ENCODE measurements around the gene URAD.

Gene URAD

DNA sequence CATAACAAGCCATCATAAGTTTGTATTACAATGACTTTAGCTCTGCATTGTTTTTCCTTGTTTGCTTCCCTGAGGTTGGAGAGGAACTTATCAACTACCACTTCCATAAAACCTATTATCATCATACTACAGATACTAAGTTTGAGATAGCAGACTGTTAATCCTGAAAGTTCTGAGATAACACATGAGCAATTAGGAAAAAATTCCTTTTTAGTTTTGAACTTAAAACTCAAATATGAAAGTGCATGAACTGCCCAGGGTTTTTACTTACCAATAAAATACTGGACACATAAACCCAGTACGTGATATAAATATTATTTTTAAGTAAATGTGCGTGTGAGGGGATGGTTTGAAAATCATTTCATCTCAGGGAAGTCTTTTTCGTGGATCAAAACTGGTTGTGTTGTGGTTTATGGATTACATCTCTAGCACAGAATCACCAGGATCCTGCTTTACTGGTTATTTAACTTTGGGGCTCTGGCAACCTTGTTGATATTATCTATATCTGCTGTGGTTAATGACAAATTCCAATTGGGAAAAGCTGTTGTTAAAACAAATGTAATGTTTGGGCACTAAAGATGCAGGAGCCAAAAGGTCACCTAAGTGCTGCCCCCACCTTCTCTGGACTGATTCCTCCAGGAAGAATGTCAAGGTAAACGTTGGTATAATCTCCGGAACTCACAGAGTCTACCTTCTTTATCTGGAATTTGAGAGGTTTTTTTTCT is 31.8 kb downstream of the URAD start:
- peak; percentile 72 for DNase-seq (ENCODE audit: low spot score)

DNA sequence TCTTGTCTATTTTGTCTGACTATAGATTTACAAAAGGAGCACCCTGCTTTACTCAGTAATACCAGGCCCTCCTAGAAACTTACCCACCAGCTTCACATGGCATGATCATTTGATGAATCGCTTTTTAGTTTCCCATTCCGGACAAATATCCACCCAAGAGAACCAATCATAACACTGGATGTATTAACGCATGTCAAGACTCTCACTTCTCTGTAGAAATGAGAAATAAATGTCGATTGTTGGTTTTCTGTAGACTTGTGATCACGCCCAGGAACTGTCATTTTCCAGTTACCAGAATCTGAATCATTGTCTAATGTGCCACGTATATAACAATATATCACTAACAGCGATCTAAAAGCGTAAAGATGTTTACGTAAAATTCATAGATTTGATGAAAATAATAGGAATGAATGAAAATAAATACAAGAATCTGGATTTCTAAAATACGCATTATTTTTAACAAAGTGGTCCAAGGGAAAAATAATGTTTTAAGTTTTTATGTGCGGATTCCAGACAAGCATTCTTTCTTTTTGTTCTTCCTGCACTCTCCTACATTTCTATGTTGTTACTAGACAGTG is 33.4 kb downstream of the URAD start:
- no peak for DNase-seq (ENCODE audit: low spot score)

DNA sequence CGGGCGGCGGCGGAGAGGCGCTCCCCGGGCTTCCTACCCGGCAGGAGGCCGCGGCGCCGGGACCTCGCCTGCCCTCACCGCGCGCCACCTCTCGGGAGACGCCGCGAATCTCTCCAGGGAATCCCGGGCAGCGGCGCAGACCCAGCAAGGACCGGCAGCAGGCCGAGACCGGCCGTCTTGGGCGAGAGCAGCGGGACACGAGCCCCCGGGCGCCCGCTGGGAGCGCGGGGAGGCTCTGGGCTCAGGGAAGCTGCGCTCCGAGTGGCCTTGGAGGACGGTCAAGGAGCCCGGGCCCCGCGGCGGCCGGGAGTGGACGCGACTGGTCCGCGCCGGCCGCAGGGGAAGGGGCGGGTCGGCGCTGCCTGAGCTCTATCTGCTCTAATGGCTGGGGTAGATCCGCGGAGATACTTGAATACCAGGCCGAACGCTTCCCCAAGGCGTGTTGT is 34.1 kb downstream of the URAD start:
- DNase-seq (ENCODE audit: low spot score), result no peak

DNA sequence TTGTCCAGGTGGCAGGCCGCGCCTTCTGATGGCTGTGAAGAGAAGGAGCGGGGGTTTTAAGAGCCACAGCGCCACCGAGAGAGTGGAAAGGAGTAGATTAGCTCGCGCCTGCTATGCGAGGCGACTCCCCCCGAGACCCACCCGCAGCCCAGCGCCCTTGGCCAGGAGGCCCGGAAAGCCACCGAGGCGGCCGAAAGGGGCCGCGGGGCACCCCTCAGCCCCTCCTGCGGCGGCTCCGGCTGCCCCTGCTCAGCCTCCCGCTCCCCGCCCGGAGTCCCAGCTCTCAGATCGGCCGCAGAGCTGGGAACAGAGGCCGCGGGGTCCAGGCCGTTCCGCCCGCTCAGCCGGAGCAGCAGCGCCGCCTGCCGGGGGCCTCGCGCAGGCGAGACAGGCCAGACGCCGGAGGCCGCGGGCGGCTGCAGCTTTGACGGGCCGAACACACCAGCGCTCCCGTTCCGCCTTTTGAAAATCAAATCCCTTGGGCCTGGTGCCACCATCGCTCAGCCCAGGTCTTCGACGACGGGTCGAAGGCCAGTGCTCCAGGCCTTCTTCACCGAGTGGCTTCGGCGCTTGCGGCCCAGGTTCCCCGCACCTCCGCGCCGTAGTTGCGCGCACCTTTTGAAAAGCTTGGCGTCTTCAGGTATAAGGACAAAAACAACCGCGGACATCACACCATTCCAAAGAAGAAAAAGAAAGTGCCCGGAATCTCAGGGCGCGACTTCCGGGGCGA is 34.7 kb downstream of the URAD start:
- DNase-seq (ENCODE audit: low spot score), result peak; percentile 88

DNA sequence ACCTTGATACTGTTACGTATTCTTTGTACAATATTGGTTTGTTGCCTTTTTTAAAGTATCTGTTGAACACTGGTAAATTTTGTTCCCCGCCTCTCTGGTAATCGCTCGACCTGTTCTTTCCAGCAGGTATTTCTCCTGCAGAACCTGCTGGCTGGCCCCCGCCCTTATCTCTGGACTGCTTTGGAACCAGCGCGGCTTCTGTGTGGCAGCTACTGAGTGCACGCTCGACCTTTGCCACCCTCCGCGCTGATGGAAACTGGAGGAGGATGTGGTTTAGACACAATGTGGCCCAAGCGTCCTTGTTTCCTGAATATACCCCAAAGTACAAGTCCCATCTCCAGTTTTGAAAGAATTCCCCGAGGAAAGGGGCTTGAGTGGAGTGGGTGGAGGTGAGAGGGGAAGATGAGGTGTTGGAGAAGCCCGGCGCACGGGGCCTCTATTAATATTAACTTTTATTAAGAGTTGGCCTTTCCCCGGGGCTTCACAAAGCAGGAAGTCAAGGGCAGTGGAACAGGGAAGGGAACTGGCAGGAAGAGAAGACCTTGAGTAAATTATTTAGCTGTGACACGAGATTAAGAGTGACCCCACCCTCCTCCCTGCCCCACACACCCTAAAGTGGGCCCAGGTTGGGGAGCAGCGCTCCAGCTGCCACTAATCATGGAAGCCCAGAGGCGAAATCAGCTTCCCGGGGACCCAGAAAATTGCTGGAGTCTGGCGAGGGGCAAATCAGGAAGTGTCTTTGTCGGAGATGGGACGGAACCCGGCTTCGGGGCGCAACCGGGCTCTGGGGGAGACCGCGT is 35.4 kb downstream of the URAD start:
- DNase-seq (ENCODE audit: low spot score), result peak; percentile 72

DNA sequence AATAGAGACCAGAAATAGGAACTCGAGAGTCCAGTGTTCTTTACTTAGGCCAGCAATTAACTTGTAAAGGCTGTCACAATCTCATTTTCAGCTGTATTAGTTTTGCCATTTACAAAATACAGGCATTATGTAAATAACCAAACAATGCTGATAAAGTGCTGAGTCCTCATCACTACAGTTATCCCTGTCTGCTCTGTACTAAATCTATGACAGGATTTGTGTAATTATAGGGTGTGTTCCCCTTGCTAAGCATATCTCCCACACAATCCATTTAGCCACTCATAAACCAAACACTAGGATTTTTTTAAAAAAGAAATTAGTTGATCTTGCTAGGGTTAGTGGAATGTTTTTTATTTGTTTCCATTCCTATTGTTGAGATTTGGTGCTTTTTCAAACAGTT is 45.5 kb downstream of the URAD start:
- no peak for DNase-seq (ENCODE audit: low spot score)

DNA sequence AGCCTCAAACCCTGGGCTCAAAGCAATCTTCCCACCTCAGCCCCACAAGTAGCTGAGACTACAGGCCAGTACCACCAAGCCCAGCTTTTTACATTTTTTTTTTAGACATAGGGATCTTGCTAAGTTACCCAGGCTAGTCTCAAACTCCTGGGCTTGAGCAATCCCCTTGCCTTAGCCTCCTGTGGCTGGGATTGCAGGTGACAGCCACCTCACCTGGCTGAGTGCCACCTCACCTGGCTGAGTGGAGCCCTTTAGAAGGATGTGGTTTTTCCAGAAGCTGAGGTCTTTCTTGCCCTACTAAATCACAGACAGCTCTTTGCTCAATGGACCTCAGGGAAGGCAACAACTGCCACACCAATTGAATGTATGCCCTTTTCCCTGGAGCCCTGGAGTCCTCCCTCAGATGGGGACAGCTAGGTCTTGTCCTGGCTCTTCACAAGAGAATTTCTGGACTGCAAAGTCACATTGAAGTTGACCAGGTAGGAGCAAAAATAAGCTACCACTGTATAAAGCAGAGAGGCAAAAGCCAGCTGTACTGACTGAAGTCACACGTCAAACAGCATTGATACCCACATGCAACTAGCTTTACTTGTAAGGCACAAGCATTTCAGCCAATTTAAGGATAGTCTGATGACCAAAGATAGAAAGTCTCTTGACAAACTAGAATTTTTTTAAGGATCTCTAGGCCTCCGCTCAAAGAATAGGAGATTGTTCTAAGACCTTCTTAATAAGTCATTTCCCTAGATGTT is 54.7 kb downstream of the URAD start:
- DNase-seq (ENCODE audit: low spot score), result no peak

DNA sequence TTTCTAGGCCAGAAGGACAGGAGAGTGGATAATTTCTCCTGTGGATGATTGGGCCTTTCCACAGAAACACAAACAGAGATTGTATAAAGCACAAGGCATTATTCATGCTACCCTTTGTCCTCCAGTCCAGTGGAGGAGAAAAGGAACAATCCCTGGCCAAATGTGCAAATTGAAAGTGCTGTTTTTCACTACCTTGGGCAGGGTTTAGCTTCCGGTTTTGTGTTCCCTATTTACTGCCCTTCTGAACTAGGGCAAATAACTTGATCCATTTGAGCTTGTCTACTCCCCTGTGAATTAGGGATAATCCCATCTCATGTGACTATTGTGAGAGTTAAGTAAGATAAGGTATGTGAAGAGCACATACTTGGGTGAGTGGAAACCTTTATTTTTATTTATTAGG is 55.4 kb downstream of the URAD start:
- no peak for DNase-seq (ENCODE audit: low spot score)

DNA sequence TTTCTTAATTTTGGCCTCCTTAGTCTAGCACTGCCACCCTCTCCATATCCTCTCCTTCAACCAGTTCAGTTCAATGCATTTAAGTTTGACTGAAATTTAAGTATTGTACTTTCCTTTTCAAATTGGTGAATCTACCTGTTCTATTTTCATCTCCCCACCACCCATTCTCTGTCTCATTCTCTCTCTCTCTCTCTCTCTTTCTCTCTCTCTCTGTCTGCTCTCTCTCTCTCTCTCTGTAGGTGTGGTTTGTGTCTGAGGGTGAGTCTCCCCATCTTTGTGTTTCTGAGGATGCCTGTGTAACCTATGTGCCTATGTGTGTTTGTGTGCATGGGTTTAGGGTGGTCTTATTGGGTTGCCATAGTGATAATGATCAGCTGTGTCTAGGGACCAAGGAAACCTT is 58.6 kb downstream of the URAD start:
- DNase-seq (ENCODE audit: low spot score), result no peak

DNA sequence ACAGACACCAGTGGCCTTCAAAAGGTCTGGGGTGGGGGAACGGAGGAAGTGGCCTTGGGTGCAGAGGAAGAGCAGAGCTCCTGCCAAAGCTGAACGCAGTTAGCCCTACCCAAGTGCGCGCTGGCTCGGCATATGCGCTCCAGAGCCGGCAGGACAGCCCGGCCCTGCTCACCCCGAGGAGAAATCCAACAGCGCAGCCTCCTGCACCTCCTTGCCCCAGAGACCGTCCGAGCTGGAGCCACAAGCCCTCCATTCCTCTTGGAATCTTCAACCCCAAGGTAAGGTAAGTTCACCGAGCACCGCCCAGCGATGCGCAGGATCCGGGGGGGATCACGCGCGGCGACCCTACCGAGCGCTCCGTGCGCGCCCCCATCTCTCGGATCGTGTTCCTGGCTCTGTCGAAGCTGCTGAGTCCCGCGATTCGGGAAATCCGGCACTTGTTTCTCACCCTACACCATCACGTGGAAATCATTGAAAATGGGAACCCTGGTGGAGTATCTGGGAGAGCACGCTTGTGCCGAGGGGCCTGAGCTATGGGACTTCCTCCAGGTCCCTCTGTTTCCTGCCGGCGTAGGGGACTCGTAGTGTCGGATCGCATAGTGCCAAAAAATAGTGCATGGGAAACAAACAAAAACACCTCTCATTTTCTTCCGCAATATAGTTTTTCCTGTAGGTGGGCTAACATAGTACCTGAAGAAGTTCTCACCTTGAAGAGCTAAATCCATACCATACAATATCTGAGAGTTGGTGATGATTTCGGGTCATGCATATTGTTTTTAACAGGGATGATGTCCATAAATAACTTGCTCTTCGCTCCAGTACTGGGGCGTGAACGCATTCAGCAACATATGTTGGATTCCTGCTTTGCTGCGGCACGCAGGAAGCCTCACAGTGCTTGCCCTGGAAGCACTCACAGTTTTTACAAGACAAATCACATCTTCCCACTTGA is 59.4 kb downstream of the URAD start:
- no peak for DNase-seq (ENCODE audit: low spot score)

DNA sequence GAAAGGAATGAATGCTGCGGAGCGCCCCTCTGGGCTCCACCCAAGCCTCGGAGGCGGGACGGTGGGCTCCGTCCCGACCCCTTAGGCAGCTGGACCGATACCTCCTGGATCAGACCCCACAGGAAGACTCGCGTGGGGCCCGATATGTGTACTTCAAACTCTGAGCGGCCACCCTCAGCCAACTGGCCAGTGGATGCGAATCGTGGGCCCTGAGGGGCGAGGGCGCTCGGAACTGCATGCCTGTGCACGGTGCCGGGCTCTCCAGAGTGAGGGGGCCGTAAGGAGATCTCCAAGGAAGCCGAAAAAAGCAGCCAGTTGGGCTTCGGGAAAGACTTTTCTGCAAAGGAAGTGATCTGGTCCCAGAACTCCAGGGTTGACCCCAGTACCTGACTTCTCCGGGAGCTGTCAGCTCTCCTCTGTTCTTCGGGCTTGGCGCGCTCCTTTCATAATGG is 60.1 kb downstream of the URAD start:
- no peak for DNase-seq (ENCODE audit: low spot score)
